Measurements from ENCODE around the gene CFAP45. TPM values are rescaled to one million over a fixed set of nuclear protein-coding genes. Genes with fewer than 3 reads are reported as not detected.
A peak's percentile ranks its signal among the peaks of the same experiment; 100 is the strongest.

The CFAP45 gene
- total RNA-seq, 1 donor from 2014 or later, result not detected

GRCh38 chr1:159936273-159936904 lies 36.4 kb upstream of the CFAP45 start:
- H3K4me1 ChIP-seq (ENCODE audit: control insufficient read depth in 3 of 3, insufficient read depth in 3 of 3, low read length in 3 of 3), result peaks cover 5 to 9% (median 8%) of the 10 kb centered on the region in 3 donors
- peaks cover 5 to 17% (median 8%) of the 10 kb centered on the region in 3 donors for H3K27me3 ChIP-seq (ENCODE audit: control insufficient read depth in 3 of 3, insufficient read depth in 3 of 3, low read length in 3 of 3)
- H3K4me3 ChIP-seq (ENCODE audit: low read length in 3 of 3), result no peak overlapping the region
- no peaks in the 10 kb centered on the region for H3K36me3 ChIP-seq (ENCODE audit: control insufficient read depth in 3 of 3, insufficient read depth in 3 of 3, low read length in 3 of 3)
- no peaks in the 10 kb centered on the region for H3K9me3 ChIP-seq (ENCODE audit: control insufficient read depth in 3 of 3, low read length in 3 of 3)
- no peak overlapping the region for H3K27ac ChIP-seq (ENCODE audit: low read depth, low read length)
- peak overlapping the region in 1 of 3 donors; percentile 16 for H3K9ac ChIP-seq (ENCODE audit: low read depth in 1 of 3, low read length in 3 of 3)

- no peaks in the 10 kb centered on the region for H3K36me3 ChIP-seq (ENCODE audit: control insufficient read depth in 3 of 3, insufficient read depth in 3 of 3, low read length in 3 of 3)
- H3K4me3 ChIP-seq (ENCODE audit: low read length in 3 of 3), result no peak overlapping the region
- peaks cover 4 to 11% (median 8%) of the 10 kb centered on the region in 3 donors for H3K27me3 ChIP-seq (ENCODE audit: control insufficient read depth in 3 of 3, insufficient read depth in 3 of 3, low read length in 3 of 3)
- no peak overlapping the region for H3K27ac ChIP-seq (ENCODE audit: low read depth, low read length)
- peak overlapping the region in 1 of 3 donors; percentile 16 for H3K9ac ChIP-seq (ENCODE audit: low read depth in 1 of 3, low read length in 3 of 3)
- H3K4me1 ChIP-seq (ENCODE audit: control insufficient read depth in 3 of 3, insufficient read depth in 3 of 3, low read length in 3 of 3), result peaks cover 5 to 9% (median 8%) of the 10 kb centered on the region in 3 donors
- no peaks in the 10 kb centered on the region for H3K9me3 ChIP-seq (ENCODE audit: control insufficient read depth in 3 of 3, low read length in 3 of 3)
Observed at GRCh38 chr1:159935719-159936272, 35.8 kb upstream of the CFAP45 start.

- Histone ChIP-seq H3K27me3 (ENCODE audit: control insufficient read depth in 3 of 3, insufficient read depth in 3 of 3, low read length in 3 of 3) (peaks cover 0 to 14% (median 8%) of the 10 kb centered on the region in 3 donors), H3K9me3 (ENCODE audit: control insufficient read depth in 3 of 3, low read length in 3 of 3) (no peaks in the 10 kb centered on the region), H3K4me3 (ENCODE audit: low read length in 3 of 3) (no peak overlapping the region), H3K27ac (ENCODE audit: low read depth, low read length) (no peak overlapping the region), H3K9ac (ENCODE audit: low read depth in 1 of 3, low read length in 3 of 3) (no peak overlapping the region), H3K4me1 (ENCODE audit: control insufficient read depth in 3 of 3, insufficient read depth in 3 of 3, low read length in 3 of 3) (peaks cover 5 to 9% (median 8%) of the 10 kb centered on the region in 3 donors), H3K36me3 (ENCODE audit: control insufficient read depth in 3 of 3, insufficient read depth in 3 of 3, low read length in 3 of 3) (no peaks in the 10 kb centered on the region)
Observed at GRCh38 chr1:159935305-159935704, 35.3 kb upstream of the CFAP45 start.

- Histone ChIP-seq H3K27me3 (ENCODE audit: control insufficient read depth in 3 of 3, insufficient read depth in 3 of 3, low read length in 3 of 3) (peaks cover 0 to 15% (median 8%) of the 10 kb centered on the region in 3 donors), H3K4me1 (ENCODE audit: control insufficient read depth in 3 of 3, insufficient read depth in 3 of 3, low read length in 3 of 3) (peaks cover 5 to 9% (median 8%) of the 10 kb centered on the region in 3 donors), H3K36me3 (ENCODE audit: control insufficient read depth in 3 of 3, insufficient read depth in 3 of 3, low read length in 3 of 3) (no peaks in the 10 kb centered on the region), H3K4me3 (ENCODE audit: low read length in 3 of 3) (no peak overlapping the region), H3K9me3 (ENCODE audit: control insufficient read depth in 3 of 3, low read length in 3 of 3) (no peaks in the 10 kb centered on the region), H3K9ac (ENCODE audit: low read depth in 1 of 3, low read length in 3 of 3) (no peak overlapping the region), H3K27ac (ENCODE audit: low read depth, low read length) (no peak overlapping the region)
Observed at GRCh38 chr1:159934136-159935039, 34.4 kb upstream of the CFAP45 start.

- no peaks in the 10 kb centered on the region for H3K9me3 ChIP-seq (ENCODE audit: control insufficient read depth in 3 of 3, low read length in 3 of 3)
- peaks cover 0 to 18% (median 8%) of the 10 kb centered on the region in 3 donors for H3K27me3 ChIP-seq (ENCODE audit: control insufficient read depth in 3 of 3, insufficient read depth in 3 of 3, low read length in 3 of 3)
- no peak overlapping the region for H3K4me3 ChIP-seq (ENCODE audit: low read length in 3 of 3)
- H3K4me1 ChIP-seq (ENCODE audit: control insufficient read depth in 3 of 3, insufficient read depth in 3 of 3, low read length in 3 of 3), result peaks cover 5 to 9% (median 8%) of the 10 kb centered on the region in 3 donors
- H3K27ac ChIP-seq (ENCODE audit: low read depth, low read length), result no peak overlapping the region
- H3K36me3 ChIP-seq (ENCODE audit: control insufficient read depth in 3 of 3, insufficient read depth in 3 of 3, low read length in 3 of 3), result no peaks in the 10 kb centered on the region
- H3K9ac ChIP-seq (ENCODE audit: low read depth in 1 of 3, low read length in 3 of 3), result no peak overlapping the region
Observed at GRCh38 chr1:159933347-159933746, 33.4 kb upstream of the CFAP45 start.

- Histone ChIP-seq H3K27me3 (ENCODE audit: control insufficient read depth in 3 of 3, insufficient read depth in 3 of 3, low read length in 3 of 3) (peaks cover 0 to 21% (median 7%) of the 10 kb centered on the region in 3 donors), H3K4me1 (ENCODE audit: control insufficient read depth in 3 of 3, insufficient read depth in 3 of 3, low read length in 3 of 3) (peaks cover 5 to 9% (median 8%) of the 10 kb centered on the region in 3 donors), H3K9ac (ENCODE audit: low read depth in 1 of 3, low read length in 3 of 3) (no peak overlapping the region), H3K9me3 (ENCODE audit: control insufficient read depth in 3 of 3, low read length in 3 of 3) (no peaks in the 10 kb centered on the region), H3K27ac (ENCODE audit: low read depth, low read length) (no peak overlapping the region), H3K36me3 (ENCODE audit: control insufficient read depth in 3 of 3, insufficient read depth in 3 of 3, low read length in 3 of 3) (no peaks in the 10 kb centered on the region), H3K4me3 (ENCODE audit: low read length in 3 of 3) (no peak overlapping the region)
Observed at GRCh38 chr1:159932296-159933285, 32.6 kb upstream of the CFAP45 start.

- Histone ChIP-seq H3K4me1 (ENCODE audit: control insufficient read depth in 3 of 3, insufficient read depth in 3 of 3, low read length in 3 of 3) (peaks cover 5 to 8% (median 7%) of the 10 kb centered on the region in 3 donors), H3K27ac (ENCODE audit: low read depth, low read length) (no peak overlapping the region), H3K4me3 (ENCODE audit: low read length in 3 of 3) (no peak overlapping the region), H3K27me3 (ENCODE audit: control insufficient read depth in 3 of 3, insufficient read depth in 3 of 3, low read length in 3 of 3) (peaks cover 0 to 21% (median 3%) of the 10 kb centered on the region in 3 donors), H3K9ac (ENCODE audit: low read depth in 1 of 3, low read length in 3 of 3) (no peak overlapping the region), H3K9me3 (ENCODE audit: control insufficient read depth in 3 of 3, low read length in 3 of 3) (no peaks in the 10 kb centered on the region), H3K36me3 (ENCODE audit: control insufficient read depth in 3 of 3, insufficient read depth in 3 of 3, low read length in 3 of 3) (no peaks in the 10 kb centered on the region)
Observed at GRCh38 chr1:159931795-159932173, 31.8 kb upstream of the CFAP45 start.

- Histone ChIP-seq H3K27ac (ENCODE audit: low read depth, low read length) (no peak overlapping the region), H3K9me3 (ENCODE audit: control insufficient read depth in 3 of 3, low read length in 3 of 3) (no peaks in the 10 kb centered on the region), H3K4me1 (ENCODE audit: control insufficient read depth in 3 of 3, insufficient read depth in 3 of 3, low read length in 3 of 3) (peaks cover 3 to 5% (median 4%) of the 10 kb centered on the region in 3 donors), H3K4me3 (ENCODE audit: low read length in 3 of 3) (no peak overlapping the region), H3K36me3 (ENCODE audit: control insufficient read depth in 3 of 3, insufficient read depth in 3 of 3, low read length in 3 of 3) (no peaks in the 10 kb centered on the region), H3K9ac (ENCODE audit: low read depth in 1 of 3, low read length in 3 of 3) (no peak overlapping the region), H3K27me3 (ENCODE audit: control insufficient read depth in 3 of 3, insufficient read depth in 3 of 3, low read length in 3 of 3) (peaks cover 3 to 22% (median 5%) of the 10 kb centered on the region in 3 donors)
Observed at GRCh38 chr1:159931101-159931794, 31.3 kb upstream of the CFAP45 start.

- H3K27me3 ChIP-seq (ENCODE audit: control insufficient read depth in 3 of 3, insufficient read depth in 3 of 3, low read length in 3 of 3), result peaks cover 3 to 29% (median 9%) of the 10 kb centered on the region in 3 donors
- peaks cover 8% of the 10 kb centered on the region in 3 donors for H3K4me1 ChIP-seq (ENCODE audit: control insufficient read depth in 3 of 3, insufficient read depth in 3 of 3, low read length in 3 of 3)
- no peak overlapping the region for H3K9ac ChIP-seq (ENCODE audit: low read depth in 1 of 3, low read length in 3 of 3)
- no peaks in the 10 kb centered on the region for H3K9me3 ChIP-seq (ENCODE audit: control insufficient read depth in 3 of 3, low read length in 3 of 3)
- H3K27ac ChIP-seq (ENCODE audit: low read depth, low read length), result no peak overlapping the region
- H3K36me3 ChIP-seq (ENCODE audit: control insufficient read depth in 3 of 3, insufficient read depth in 3 of 3, low read length in 3 of 3), result no peaks in the 10 kb centered on the region
- H3K4me3 ChIP-seq (ENCODE audit: low read length in 3 of 3), result no peak overlapping the region
Observed at GRCh38 chr1:159930634-159931033, 30.7 kb upstream of the CFAP45 start.
